SK-N-SH treated with all-trans-retinoic acid at 6 μM for 48 hours (cell line): ENCODE measurements around the gene SDK1.

Experiments
- ISL1 ChIP-seq: fragments of 250-450 bp; sonication (Bioruptor Pico); IDR thresholded peaks from 2 replicates; pipeline ENCODE4 v2.1.2; 2022; ENCODE audit warnings: mild to moderate bottlenecking, moderate library complexity
- OSR1 ChIP-seq: fragments of 250-450 bp; sonication (Bioruptor Pico); IDR thresholded peaks from 2 replicates; pipeline ENCODE4 v1.8.0; 2022; ENCODE audit warnings: moderate library complexity, mild to moderate bottlenecking, inconsistent platforms
- RARB ChIP-seq: fragments of 250-450 bp; sonication (Bioruptor Pico); IDR thresholded peaks from 2 replicates; pipeline ENCODE4 v1.8.0; 2021; ENCODE audit warnings: mild to moderate bottlenecking, moderate library complexity

- TF ChIP-seq ISL1 (CRISPR knock-in tag) (peak; percentile 50), OSR1 (CRISPR knock-in tag) (no peak), RARB (no peak)
Observed at GRCh38 chr7:3425087-3425486, 124.0 kb downstream of the SDK1 start.
